H7 (cell line): ENCODE results near the gene C11orf68. TPM values are rescaled to one million over a fixed set of nuclear protein-coding genes. Genes with fewer than 3 reads are reported as not detected.

ENCODE experiments used
- DNase-seq: peaks from one replicate; pipeline ENCODE4 v3.0.0; 2012
- H3K27me3 ChIP-seq: 2 replicates; pipeline ENCODE4 v1.6.0; 2011; ENCODE audit warnings: mild to moderate bottlenecking, low read length; ENCODE audit not compliant: control insufficient read depth, insufficient read depth
- H3K36me3 ChIP-seq: replicated peaks from 2 replicates; pipeline ENCODE4 v1.5.1; 2011; ENCODE audit warnings: low read length; ENCODE audit not compliant: control insufficient read depth, insufficient read depth
- H3K4me3 ChIP-seq: 2 replicates; pipeline ENCODE4 v1.5.1; 2011; ENCODE audit warnings: low read depth, mild to moderate bottlenecking, control low read depth, low read length, moderate library complexity; ENCODE audit not compliant: insufficient read depth
- total RNA-seq: library from RNA; depleted of rRNA; stranded (reverse); fragments of >200 nt; shearing (Covaris generic); gene quantifications from 2 replicates; pipeline ENCODE4 v1.2.3, GENCODE V29; 2014

Gene C11orf68
- total RNA-seq, 1 experiment from 2014 or later = 29.1 TPM

DNA sequence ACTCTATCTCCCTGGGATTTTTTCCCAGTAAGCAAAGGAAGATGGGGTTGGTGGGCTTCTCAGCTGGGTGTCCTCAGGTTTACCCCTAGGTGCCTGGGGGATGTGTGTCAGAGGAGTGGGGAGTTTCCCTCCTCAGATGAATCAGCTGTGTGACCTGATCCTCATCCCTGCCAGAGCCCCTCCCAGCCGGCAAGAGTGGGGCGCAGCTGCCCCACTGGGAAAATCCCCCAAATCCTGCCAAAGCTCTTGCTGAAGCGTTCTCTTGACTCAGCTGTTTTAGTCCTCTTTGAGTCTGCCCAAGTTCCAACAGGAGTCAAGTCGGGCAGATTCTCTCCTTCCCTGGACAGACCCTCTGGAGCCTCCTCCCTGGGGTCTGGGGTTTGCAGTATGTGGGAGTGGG is 6.0 kb downstream of the C11orf68 start:
- peak; percentile 35 for DNase-seq
- H3K27me3 ChIP-seq = no peaks in the 10 kb centered on the region; the same call in 1 of the 2 replicates
- H3K36me3 ChIP-seq = no peaks in the 10 kb centered on the region
- H3K4me3 ChIP-seq = no peak overlapping the region

GRCh38 chr11:65911682-65912568 is 6.9 kb downstream of the C11orf68 start:
- Histone ChIP-seq H3K27me3 (no peaks in the 10 kb centered on the region; the same call in 1 of the 2 replicates), H3K36me3 (no peaks in the 10 kb centered on the region), H3K4me3 (no peak overlapping the region)
- peak; percentile 89 for DNase-seq

GRCh38 chr11:65907878-65908277 is 11.0 kb downstream of the C11orf68 start:
- H3K4me3 ChIP-seq = no peak overlapping the region

DNA sequence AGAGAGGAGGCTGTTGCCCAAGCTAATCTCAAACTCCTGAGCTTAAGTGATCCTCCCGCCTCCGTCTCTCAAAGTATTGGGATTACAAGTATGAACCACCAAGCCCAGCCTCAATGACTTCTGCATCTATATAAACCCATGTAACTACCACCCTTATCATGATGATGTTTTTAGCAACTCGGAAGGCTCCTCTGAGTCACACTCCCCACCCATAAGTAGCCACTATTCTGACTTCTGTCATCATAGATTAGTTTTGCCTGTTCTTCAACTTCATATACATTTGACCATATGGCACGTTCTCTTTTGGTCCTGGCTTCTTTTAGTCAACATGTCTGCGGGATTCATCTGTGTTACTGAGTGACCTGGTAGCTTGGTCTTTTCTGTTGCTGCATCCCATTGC is 12.3 kb downstream of the C11orf68 start:
- Histone ChIP-seq H3K27me3 (peaks cover 8% of the 10 kb centered on the region), H3K36me3 (no peaks in the 10 kb centered on the region), H3K4me3 (no peak overlapping the region)
- DNase-seq = no peak

More at GRCh38 chr11:65907878-65908277, 11.0 kb downstream of the C11orf68 start:
- Histone ChIP-seq H3K27me3 (no peaks in the 10 kb centered on the region; the same call in none of the 2 replicates), H3K36me3 (no peaks in the 10 kb centered on the region)
- no peak for DNase-seq

DNA sequence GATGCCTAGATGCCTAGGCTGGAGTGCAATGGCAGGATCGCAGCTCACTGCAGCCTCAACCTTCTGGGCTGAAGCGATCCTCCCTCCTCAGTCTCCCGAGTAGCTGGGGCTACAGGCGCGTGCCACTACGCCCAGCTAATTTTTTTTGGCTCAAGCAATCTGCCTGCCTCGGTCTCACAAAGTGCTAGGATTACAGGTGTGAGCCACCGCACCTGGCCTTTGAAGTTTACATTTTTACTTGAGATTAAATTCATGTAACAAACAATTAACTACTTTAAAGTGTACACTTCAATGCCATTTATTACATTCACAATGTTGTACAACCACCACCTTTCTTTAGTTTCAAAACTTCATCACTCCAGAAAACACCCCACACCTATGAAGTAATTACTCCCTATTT is 15.1 kb downstream of the C11orf68 start:
- Histone ChIP-seq H3K36me3 (no peaks in the 10 kb centered on the region), H3K4me3 (no peak overlapping the region), H3K27me3 (peaks cover 30% of the 10 kb centered on the region)
- DNase-seq = no peak

DNA sequence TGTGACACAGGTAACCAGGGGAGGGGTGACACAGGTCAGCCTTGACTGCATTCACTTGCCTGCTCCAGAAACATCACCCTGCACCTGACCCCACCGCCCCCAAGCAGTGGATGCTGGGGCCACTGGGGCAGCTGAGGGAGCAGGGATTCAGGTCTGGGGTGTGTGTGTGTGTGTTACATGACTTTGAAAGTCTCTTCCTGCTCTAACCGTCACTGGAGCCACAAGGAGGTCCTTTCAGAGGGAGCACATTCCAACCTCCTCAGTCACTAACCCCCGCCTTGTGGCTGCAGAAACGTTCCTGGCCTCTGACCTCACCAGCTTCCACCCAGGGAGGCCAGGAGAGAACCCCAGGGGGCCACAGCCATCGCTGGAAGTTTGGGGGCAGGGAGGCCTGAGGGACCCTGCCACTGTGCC is 15.8 kb downstream of the C11orf68 start:
- H3K27me3 ChIP-seq = peaks cover 36% of the 10 kb centered on the region
- no peaks in the 10 kb centered on the region for H3K36me3 ChIP-seq
- no peak overlapping the region for H3K4me3 ChIP-seq
- peak; percentile 76 for DNase-seq

- Histone ChIP-seq H3K4me3 (no peak overlapping the region; the same call in 1 of the 2 replicates), H3K36me3 (no peaks in the 10 kb centered on the region; the same call in 1 of the 2 replicates), H3K27me3 (peaks cover 36% of the 10 kb centered on the region)
- DNase-seq = no peak
Observed at GRCh38 chr11:65900899-65901180, 18.0 kb downstream of the C11orf68 start.

DNA sequence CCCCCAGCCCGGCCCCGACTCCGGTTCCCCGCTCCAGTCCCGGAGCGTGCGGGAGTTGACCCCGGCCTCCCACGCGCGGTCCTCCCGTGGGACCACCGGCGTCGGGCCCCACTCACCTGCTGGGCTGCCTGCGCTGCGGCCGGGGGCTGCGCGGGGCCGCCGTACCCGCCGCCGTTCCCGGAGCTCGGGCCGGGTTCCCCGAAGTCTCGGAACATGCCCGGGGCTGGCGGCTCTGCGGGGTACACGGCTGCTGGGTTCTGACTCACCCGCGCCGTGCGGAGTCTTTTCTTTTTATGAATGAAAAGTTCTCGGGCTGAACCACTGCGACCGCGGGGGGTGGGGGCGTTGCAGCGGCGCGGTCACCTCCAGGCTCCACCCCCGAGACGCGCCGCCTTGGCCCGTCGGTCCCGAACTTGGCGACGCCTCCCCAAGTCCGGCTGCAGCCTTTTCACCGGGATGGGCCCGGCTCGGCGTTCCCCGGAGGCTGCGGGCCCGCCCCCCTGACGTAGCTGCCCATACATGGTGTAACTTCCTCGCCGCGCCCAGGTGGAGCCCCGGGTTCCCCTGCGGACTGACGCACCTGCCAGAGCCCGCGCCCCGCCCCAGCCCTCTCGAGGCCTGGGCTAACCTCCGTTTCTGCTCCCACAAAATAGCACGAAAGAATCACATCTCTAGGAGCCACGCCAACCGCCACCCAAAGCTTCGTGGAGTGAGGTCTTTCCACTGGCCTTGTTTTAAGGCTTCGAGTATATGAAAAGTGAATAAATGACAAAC is 18.6 kb downstream of the C11orf68 start, which contains the start of gene FOSL1:
FOSL1 (minus strand) TSS at position 264 of the 774 bp plus-strand sequence; CDS start at position 215, 49 bp downstream.
- H3K27me3 ChIP-seq = peaks cover 36% of the 10 kb centered on the region

DNA sequence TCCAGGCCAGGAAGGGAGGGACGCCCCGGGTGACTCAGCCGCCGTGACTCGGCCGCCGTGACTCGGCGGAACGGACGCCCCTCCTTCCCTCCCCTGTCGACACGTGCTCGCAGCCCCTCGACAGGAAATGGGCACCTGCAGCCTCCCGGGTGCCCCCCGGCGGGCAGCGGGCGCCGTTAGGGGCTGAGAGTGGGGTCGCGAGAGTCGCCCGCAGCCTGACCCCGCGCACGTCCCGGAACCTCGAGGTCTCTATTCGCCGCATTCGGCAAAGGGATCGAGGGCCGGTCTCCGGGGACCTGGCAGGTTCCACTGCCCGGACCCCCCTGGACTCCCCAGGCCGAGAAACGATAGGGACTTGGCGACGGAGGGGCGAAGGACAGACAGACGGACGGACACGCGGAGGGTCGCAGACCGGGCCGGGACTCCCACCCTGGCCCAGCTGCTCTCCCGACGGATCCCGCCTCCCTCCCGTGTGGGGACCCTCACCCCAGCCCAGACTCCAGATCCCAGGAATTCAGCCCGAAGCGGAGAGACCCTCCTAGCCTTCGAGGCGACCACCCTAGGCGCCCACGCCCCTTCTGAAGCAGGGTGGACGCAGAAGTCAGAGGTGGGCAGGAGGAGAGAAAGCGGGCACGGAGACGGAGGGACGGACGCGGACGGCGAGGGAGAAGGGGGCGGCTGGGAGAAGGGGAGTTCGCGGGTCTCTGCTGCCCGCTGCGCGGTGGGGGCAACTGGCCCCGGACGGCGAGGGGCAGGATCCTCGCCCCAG is 19.3 kb downstream of the C11orf68 start:
- peak; percentile 89 for DNase-seq
- H3K4me3 ChIP-seq = peak overlapping the region; percentile 61
- H3K36me3 ChIP-seq = no peaks in the 10 kb centered on the region; the same call in 1 of the 2 replicates
- H3K27me3 ChIP-seq = peaks cover 36% of the 10 kb centered on the region

More for the DNA sequence above, 18.6 kb downstream of the C11orf68 start, which contains the start of gene FOSL1:
- no peaks in the 10 kb centered on the region; the same call in 1 of the 2 replicates for H3K36me3 ChIP-seq
- DNase-seq = peak; percentile 99
- peak within 1 kb of the TSS; percentile 61 for H3K4me3 ChIP-seq

DNA sequence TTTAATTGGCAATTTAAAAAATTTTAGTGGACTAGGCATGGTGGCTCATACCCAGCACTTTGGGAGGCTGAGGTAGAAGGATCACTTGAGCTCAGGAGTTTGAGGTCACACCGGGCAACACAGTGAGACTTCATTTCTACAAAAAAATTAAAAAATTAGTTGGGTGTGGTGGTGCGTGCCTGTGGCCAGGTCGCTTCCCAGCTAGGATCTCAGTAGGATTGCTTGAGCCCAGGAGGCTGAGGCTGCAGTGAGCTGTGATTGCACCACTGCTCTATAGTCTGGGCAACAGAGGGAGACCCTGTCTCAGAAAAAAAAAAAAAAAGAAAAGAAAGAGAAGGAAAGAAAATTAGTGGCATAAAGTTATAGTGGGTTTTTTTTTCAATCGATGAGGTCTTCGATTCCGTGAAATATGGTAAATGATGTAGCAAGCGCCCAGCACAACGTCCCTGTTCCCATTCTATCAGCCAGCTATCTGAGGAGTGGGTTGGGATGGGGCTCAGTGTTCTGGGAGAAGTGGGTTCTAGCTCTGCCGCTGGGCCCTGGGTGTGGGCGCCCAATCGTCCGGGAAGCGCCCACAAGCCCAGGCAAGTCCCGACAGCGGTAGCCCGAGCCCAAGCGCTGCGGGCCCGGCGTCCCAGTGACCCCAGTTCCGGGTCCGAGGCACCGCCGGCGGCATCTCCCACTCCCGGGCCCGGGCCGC is 20.1 kb downstream of the C11orf68 start:
- H3K36me3 ChIP-seq = no peaks in the 10 kb centered on the region; the same call in 1 of the 2 replicates

DNA sequence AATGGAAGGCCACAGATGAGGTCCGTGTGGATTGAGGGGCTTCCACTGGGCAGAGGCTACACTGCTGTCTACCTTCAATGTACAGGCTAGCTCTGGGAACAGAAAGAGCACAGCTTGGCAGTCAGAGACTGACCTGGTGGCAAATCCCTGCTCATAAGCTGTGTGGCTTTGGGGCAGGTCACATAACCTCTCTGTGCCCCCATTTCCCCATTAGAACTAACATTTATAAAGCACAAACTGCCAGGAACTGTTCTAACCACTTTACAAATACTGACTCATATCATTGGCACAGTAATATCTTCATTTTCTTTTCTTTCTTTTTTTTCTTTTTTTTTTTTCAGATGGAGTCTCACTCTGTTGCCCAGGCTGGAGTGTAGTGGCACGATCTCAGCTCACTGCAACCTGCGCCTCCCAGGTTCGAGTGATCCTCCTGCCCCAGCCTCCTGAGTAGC is 21.8 kb downstream of the C11orf68 start:
- H3K36me3 ChIP-seq = no peaks in the 10 kb centered on the region; the same call in 1 of the 2 replicates
- H3K27me3 ChIP-seq = peaks cover 32% of the 10 kb centered on the region
- no peak for DNase-seq
- no peak overlapping the region for H3K4me3 ChIP-seq

More for the DNA sequence above, 20.1 kb downstream of the C11orf68 start:
- Histone ChIP-seq H3K27me3 (peaks cover 36% of the 10 kb centered on the region), H3K4me3 (peak overlapping the region; percentile 61)
- no peak for DNase-seq

GRCh38 chr11:65896034-65896999 is 22.5 kb downstream of the C11orf68 start:
- Histone ChIP-seq H3K36me3 (no peaks in the 10 kb centered on the region; the same call in 1 of the 2 replicates), H3K27me3 (peaks cover 26% of the 10 kb centered on the region), H3K4me3 (no peak overlapping the region)
- no peak for DNase-seq
